Activated T-helper 2 cell treated with anti-CD3 and anti-CD28 coated beads, Interferon-gamma antibody, Interleukin-2, Interleukin-4, amounts not matched to agents 10 μg/mL and 5 μg/mL and 100 μg/mL, durations not matched to agents 14 hours and 24 hours and 36 hours (primary cell): Measurements from ENCODE around the gene IGSF3. TPM values are rescaled to one million over a fixed set of nuclear protein-coding genes. Genes with fewer than 3 reads are reported as not detected.

Experiments used
- DNase-seq: peaks from one replicate; pipeline ENCODE4 v3.0.0; 2021; ENCODE audit warnings: low spot score
- H3K27ac Mint-ChIP-seq: one replicate; pipeline ENCODE4 v1.8.0; 2021; ENCODE audit warnings: mixed read lengths
- H3K27me3 Mint-ChIP-seq: one replicate; pipeline ENCODE4 v1.8.0; 2021; ENCODE audit warnings: low read depth, mixed read lengths
- H3K36me3 Mint-ChIP-seq: one replicate; pipeline ENCODE4 v1.8.0; 2021; ENCODE audit warnings: low read depth, mixed read lengths
- H3K4me1 Mint-ChIP-seq: one replicate; pipeline ENCODE4 v1.8.0; 2021; ENCODE audit warnings: low read depth, mixed read lengths
- H3K4me3 Mint-ChIP-seq: one replicate; pipeline ENCODE4 v1.8.0; 2021; ENCODE audit warnings: low read depth, mild to moderate bottlenecking, moderate library complexity, mixed read lengths
- H3K9me3 Mint-ChIP-seq: one replicate; pipeline ENCODE4 v1.8.0; 2021; ENCODE audit warnings: mixed read lengths
- intact Hi-C: fragments of 100-400 bp; cut with micrococcal nuclease; formaldehyde crosslinking; loops from one replicate; pipeline ENCODE4 v1.15.1; 2023
- total RNA-seq: library from RNA; stranded (reverse); gene quantifications from 2 replicates; pipeline ENCODE4 v1.2.3, GENCODE V29; 2022

Gene IGSF3
- total RNA-seq, 1 donor from 2014 or later, result 4.6 TPM

DNA sequence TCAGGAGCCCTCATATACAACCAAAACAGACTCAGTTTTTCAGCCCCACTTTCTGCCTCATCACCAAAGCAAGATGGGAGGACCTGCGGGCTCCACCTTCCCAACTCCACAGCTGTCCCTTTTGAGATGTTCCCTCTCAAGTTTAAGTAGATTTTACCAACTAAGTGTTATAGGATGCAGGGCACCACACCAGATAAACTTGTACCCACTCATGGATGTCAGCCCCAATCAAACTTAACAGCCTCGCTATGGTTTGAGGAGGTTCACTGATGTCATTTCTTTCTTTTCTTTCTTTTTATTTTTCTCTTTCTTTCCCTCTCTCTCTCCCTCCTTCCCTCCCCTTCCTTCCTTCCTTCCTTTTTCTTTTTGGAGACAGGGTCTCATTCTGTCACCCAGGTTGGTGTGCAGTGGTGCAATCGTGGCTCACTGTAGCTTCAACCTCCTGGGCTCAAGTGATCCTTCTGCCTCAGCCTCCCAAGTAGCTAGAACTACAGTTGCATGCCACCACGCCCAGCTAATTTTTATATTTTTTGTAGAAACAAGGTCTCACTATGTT lies 110.1 kb downstream of the IGSF3 start:
- no peak overlapping the region for H3K4me3 Mint-ChIP-seq
- H3K27me3 Mint-ChIP-seq, result no peaks in the 10 kb centered on the region
- no peak for DNase-seq

DNA sequence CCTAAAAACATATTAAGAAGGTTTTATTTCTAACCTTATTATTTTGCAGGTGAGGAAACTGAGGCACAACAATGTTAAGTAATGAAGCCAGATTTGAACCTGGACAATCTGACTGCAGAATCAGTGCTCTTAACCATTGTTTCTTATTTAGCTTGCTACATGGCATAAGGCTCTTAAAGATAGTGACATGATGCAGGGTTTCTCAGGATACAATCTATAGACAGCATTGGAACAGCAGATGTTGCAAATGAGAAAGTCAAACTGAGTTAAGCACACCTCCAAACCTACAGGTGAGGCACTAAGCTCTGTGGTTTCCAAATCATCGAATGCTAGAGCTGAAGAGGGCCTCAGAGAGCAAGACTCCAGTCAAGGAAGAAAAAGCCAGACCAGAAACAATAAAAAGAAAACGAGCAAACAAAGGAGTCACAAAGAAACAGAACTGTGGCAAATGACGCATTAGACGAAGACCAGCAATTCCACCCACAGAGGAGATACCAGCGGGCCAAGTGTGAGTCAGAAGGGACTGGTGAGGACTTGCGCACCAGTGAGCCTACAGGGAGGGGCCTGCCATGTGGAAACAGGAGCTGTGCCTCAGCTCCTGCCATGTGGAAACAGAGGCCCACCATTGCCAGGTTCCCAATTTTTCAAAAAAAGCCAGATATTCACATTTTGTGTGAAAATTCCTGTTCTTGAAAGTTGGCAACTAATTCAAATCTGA lies 111.1 kb downstream of the IGSF3 start:
- Mint-ChIP-seq H3K4me1 (peaks cover 75% of the 10 kb centered on the region), H3K9me3 (no peaks in the 10 kb centered on the region), H3K36me3 (peaks cover 66% of the 10 kb centered on the region), H3K27me3 (no peaks in the 10 kb centered on the region), H3K27ac (peak overlapping the region; percentile 93), H3K4me3 (peak overlapping the region; percentile 2)
- DNase-seq, result peak; percentile 63
- intact Hi-C loops, result loop anchor here (1.0 to 5.0 kb wide), 9 partner anchors 12 to 506 kb away; partner anchors contain the start of gene TTF2

More for the DNA sequence above, 110.1 kb downstream of the IGSF3 start:
- intact Hi-C loops, result loop anchor here (2.0 to 5.0 kb wide), 6 partner anchors 19 to 505 kb away; partner anchors contain the start of gene TTF2
- H3K4me1 Mint-ChIP-seq, result peaks cover 76% of the 10 kb centered on the region
- peaks cover 2% of the 10 kb centered on the region for H3K9me3 Mint-ChIP-seq
- H3K36me3 Mint-ChIP-seq, result peaks cover 66% of the 10 kb centered on the region
- H3K27ac Mint-ChIP-seq, result peak overlapping the region; percentile 93

DNA sequence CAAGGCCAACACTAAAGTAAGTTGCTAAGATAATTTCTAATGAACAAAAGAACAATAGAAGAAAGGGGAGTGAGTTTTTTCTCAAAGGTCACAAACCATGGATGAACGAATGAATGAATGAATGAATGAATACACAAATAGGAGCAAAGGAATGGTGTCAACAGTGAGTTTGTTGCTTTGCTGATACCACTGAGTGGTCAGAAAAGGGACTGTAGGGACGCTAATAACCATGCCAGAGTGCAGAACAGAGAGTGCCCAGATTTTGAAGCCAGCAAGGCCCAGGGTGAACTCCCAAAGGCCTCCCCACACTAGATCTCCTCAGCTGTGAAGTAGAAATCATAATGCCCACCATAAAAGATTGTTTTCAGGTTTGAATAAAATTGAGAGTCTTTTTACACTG lies 112.6 kb downstream of the IGSF3 start:
- H3K9me3 Mint-ChIP-seq, result no peaks in the 10 kb centered on the region
- H3K4me3 Mint-ChIP-seq, result no peak overlapping the region
- H3K36me3 Mint-ChIP-seq, result peaks cover 69% of the 10 kb centered on the region
- H3K4me1 Mint-ChIP-seq, result peaks cover 75% of the 10 kb centered on the region
- intact Hi-C loops, result loop anchor here (5.0 kb wide), 4 partner anchors 178 to 507 kb away; partner anchors contain the start of gene TTF2
- H3K27ac Mint-ChIP-seq, result peak overlapping the region; percentile 19
- no peak for DNase-seq
- no peaks in the 10 kb centered on the region for H3K27me3 Mint-ChIP-seq

DNA sequence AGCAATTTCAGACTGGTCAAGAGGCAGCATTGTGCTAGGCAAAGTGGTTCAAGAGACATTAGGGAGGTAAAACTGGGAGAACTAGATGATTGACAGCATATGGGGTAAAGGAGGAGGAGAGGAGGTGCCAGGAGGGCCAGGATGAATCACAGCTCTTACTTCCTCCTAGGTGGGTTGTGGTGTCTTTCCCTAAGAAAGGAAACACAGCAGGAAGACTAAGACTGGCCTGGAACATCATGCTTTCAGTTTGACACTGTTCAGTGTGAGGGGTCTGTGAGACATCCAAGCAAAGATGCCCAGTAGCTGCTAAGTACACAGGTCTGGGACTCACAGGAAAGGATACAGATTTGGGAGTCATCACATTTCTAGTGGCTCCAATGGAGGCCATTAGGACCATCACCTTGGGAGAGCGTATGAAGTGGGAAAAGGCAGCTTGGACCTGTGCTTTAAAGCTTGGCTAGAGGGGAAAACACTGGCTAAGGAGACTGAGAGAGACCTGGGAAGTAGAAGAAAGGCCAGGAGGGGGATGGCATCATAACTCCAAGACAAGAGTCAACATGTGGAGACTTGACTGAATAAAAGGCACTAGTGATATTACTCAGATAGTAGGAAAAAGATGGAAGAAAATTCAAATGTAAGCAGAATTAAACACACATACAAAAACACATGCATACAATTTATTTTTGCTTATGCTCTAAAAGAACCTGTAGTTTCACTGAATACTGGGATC lies 114.0 kb downstream of the IGSF3 start:
- peaks cover 71% of the 10 kb centered on the region for H3K4me1 Mint-ChIP-seq
- H3K27me3 Mint-ChIP-seq, result no peaks in the 10 kb centered on the region
- intact Hi-C loops, result no loop called here
- peaks cover 65% of the 10 kb centered on the region for H3K36me3 Mint-ChIP-seq
- peak overlapping the region; percentile 18 for H3K27ac Mint-ChIP-seq
- no peak overlapping the region for H3K4me3 Mint-ChIP-seq
- no peaks in the 10 kb centered on the region for H3K9me3 Mint-ChIP-seq
- no peak for DNase-seq

DNA sequence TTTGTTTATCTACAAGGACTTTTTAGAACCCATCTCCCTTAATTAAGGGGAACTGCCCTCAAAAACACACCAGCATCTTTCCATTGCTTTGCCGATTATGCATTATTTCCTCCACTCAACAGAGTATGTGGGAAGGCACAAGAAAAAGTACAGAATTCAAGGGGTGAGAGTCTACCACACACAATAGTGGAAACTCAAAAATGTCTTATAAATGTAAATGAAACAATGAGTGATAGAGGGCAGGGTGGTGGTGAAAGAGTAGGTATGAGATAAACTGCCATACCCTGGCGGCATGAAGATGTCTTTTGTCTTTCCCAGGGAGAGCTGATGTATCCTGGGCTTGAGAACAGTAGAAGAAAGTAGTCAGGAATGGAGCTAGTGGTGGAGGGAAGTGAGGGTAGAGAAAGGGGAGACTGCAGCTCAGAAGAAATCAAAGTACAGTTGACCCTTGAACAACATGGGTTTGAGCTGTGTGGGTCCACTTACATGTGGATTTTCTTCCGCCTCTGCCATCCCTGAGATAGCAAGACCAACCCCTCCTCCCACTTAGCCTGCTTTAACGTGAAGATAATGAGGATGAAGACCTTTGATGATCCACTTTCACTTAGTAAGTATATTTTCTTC lies 121.1 kb downstream of the IGSF3 start:
- H3K36me3 Mint-ChIP-seq, result peaks cover 74% of the 10 kb centered on the region
- intact Hi-C loops, result no loop called here
- H3K4me3 Mint-ChIP-seq, result peak overlapping the region; percentile 57
- no peaks in the 10 kb centered on the region for H3K9me3 Mint-ChIP-seq
- peak overlapping the region; percentile 98 for H3K27ac Mint-ChIP-seq
- H3K27me3 Mint-ChIP-seq, result no peaks in the 10 kb centered on the region
- H3K4me1 Mint-ChIP-seq, result peaks cover 72% of the 10 kb centered on the region
- no peak for DNase-seq

DNA sequence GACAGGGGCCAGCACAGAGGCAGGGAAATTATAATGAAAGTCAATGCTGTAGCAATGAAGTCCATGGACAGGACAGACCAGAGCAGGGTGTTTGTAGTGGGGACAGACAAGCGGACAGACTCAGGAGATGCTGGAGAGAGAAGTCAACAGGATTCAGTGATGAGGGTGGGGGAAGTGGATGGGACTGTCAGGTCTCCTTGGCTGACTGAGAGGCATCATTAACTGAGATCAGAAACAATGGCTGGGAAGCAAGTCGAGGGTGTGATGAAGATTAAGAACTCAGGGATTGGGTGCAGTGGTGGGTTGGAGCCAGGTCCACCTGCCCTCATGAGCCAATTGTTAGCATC lies 122.2 kb downstream of the IGSF3 start:
- Mint-ChIP-seq H3K9me3 (no peaks in the 10 kb centered on the region), H3K4me1 (peaks cover 69% of the 10 kb centered on the region), H3K27me3 (no peaks in the 10 kb centered on the region), H3K36me3 (peaks cover 71% of the 10 kb centered on the region), H3K4me3 (peak overlapping the region; percentile 69), H3K27ac (peak overlapping the region; percentile 98)
- intact Hi-C loops, result no loop called here
- DNase-seq, result no peak

GRCh38 chr1:116544588-116545358 lies 122.8 kb downstream of the IGSF3 start:
- peaks cover 71% of the 10 kb centered on the region for H3K4me1 Mint-ChIP-seq
- intact Hi-C loops, result loop anchor here (1.0 kb wide), 1 partner anchor 12 kb away; no protein-coding TSS in a partner anchor

GRCh38 chr1:116540088-116540487 lies 127.4 kb downstream of the IGSF3 start:
- H3K4me1 Mint-ChIP-seq, result peaks cover 66% of the 10 kb centered on the region
- no peak for DNase-seq
- no peaks in the 10 kb centered on the region for H3K27me3 Mint-ChIP-seq
- H3K27ac Mint-ChIP-seq, result peak overlapping the region; percentile 40
- H3K9me3 Mint-ChIP-seq, result no peaks in the 10 kb centered on the region
- no peak overlapping the region for H3K4me3 Mint-ChIP-seq
- peaks cover 80% of the 10 kb centered on the region for H3K36me3 Mint-ChIP-seq
- intact Hi-C loops, result no loop called here

More at GRCh38 chr1:116544588-116545358, 122.8 kb downstream of the IGSF3 start:
- H3K27ac Mint-ChIP-seq, result peak overlapping the region; percentile 98
- no peaks in the 10 kb centered on the region for H3K27me3 Mint-ChIP-seq
- no peaks in the 10 kb centered on the region for H3K9me3 Mint-ChIP-seq
- peaks cover 75% of the 10 kb centered on the region for H3K36me3 Mint-ChIP-seq
- DNase-seq, result no peak
- H3K4me3 Mint-ChIP-seq, result peak overlapping the region; percentile 69

- H3K4me3 Mint-ChIP-seq, result no peak overlapping the region
- intact Hi-C loops, result loop anchor here (1.0 to 2.0 kb wide), 2 partner anchors 18 to 23 kb away; no protein-coding TSS in a partner anchor
- H3K36me3 Mint-ChIP-seq, result peaks cover 79% of the 10 kb centered on the region
- H3K27me3 Mint-ChIP-seq, result no peaks in the 10 kb centered on the region
- H3K27ac Mint-ChIP-seq, result peak overlapping the region; percentile 62
- DNase-seq, result peak; percentile 40
- H3K4me1 Mint-ChIP-seq, result peaks cover 54% of the 10 kb centered on the region
- no peaks in the 10 kb centered on the region for H3K9me3 Mint-ChIP-seq
Measured at GRCh38 chr1:116538544-116538943, 129.0 kb downstream of the IGSF3 start.

- H3K27ac Mint-ChIP-seq, result no peak overlapping the region
- peaks cover 79% of the 10 kb centered on the region for H3K36me3 Mint-ChIP-seq
- H3K4me1 Mint-ChIP-seq, result peaks cover 55% of the 10 kb centered on the region
- H3K27me3 Mint-ChIP-seq, result no peaks in the 10 kb centered on the region
- no peak for DNase-seq
- intact Hi-C loops, result loop anchor here (1.0 to 2.0 kb wide), 2 partner anchors 19 to 23 kb away; no protein-coding TSS in a partner anchor
- H3K4me3 Mint-ChIP-seq, result no peak overlapping the region
- no peaks in the 10 kb centered on the region for H3K9me3 Mint-ChIP-seq
Measured at GRCh38 chr1:116537898-116538297, 129.6 kb downstream of the IGSF3 start.

- Mint-ChIP-seq H3K36me3 (peaks cover 76% of the 10 kb centered on the region), H3K27me3 (no peaks in the 10 kb centered on the region), H3K4me1 (peaks cover 49% of the 10 kb centered on the region), H3K4me3 (no peak overlapping the region), H3K27ac (no peak overlapping the region), H3K9me3 (no peaks in the 10 kb centered on the region)
- intact Hi-C loops, result no loop called here
- no peak for DNase-seq
Measured at GRCh38 chr1:116537040-116537831, 130.3 kb downstream of the IGSF3 start.
